Lower leg skin (tissue), 4 donors: ENCODE data around the gene RNF168. TPM values are rescaled to one million over a fixed set of nuclear protein-coding genes. Genes with fewer than 3 reads are reported as not detected.
A peak's percentile ranks its signal among the peaks of the same experiment; 100 is the strongest.

ENCODE experiments used
- DNase-seq, 2 donors: peaks; one replicate each; pipeline ENCODE4 v3.0.0-alpha.2; 2019; ENCODE audit warnings: low spot score in 2 of 2
- H3K4me3 ChIP-seq: fragments of 200-600 bp; sonication (generic); 2 replicates; pipeline ENCODE4 v1.5.1; 2017; ENCODE audit warnings: mild to moderate bottlenecking, low read depth; ENCODE audit not compliant: poor library complexity, severe bottlenecking
- CTCF ChIP-seq, 3 donors: fragments of 450-650 bp; IDR thresholded peaks; one replicate each; pipeline ENCODE4 v1.5.1; 2016; ENCODE audit warnings: antibody characterized with exemption in 3 of 3, mild to moderate bottlenecking in 3 of 3, moderate library complexity in 2 of 3
- POLR2A ChIP-seq, 2 donors: fragments of 450-650 bp; IDR thresholded peaks; one replicate each; pipeline ENCODE4 v1.6.1; 2016 to 2017; ENCODE audit warnings: antibody characterized with exemption in 2 of 2, mild to moderate bottlenecking in 1 of 2, moderate library complexity in 1 of 2
- WGBS, 2 donors: methylation state at CpG; one replicate each; pipeline ENCODE4 v1.1.5; 2018; 5-methylcytosine and 5-hydroxymethylcytosine counted together
- intact Hi-C: fragments of 100-400 bp; cut with DNase I; formaldehyde crosslinking; loops from one replicate; pipeline ENCODE4 v1.15.0; 2023; ENCODE audit warnings: low total_unique reads
- total RNA-seq, 4 donors: library from RNA; depleted of rRNA; stranded (reverse); fragments of >200 nt; gene quantifications; one replicate each; pipeline ENCODE4 v1.1.0, GENCODE V29; 2016

RNF168 gene
- total RNA-seq, 4 donors from 2014 or later, result 23.9 to 35.4 (median 27.0) TPM

GRCh38 chr3:196501316-196502044 lies 2.1 kb downstream of the RNF168 start:
- H3K4me3 ChIP-seq, result peak overlapping the region; percentile 22
- intact Hi-C loops, result no loop called here
- no peak for TF ChIP-seq POLR2A (IDR thresholded peaks at IDR 0.05)
- TF ChIP-seq CTCF (IDR thresholded peaks at IDR 0.05), result no peak
- WGBS, 2 donors, result 8 to 10% methylated on average over 14 of the region's 14 CpGs
- peak in 1 of 2 donors; percentile 72 for DNase-seq

- DNase-seq, result peak in 1 of 2 donors; percentile 15
- TF ChIP-seq CTCF (IDR thresholded peaks at IDR 0.05), result no peak
- TF ChIP-seq POLR2A (IDR thresholded peaks at IDR 0.05), result no peak
- WGBS, 2 donors, result 62 to 67% methylated on average over 11 of the region's 11 CpGs
- intact Hi-C loops, result no loop called here
- peak overlapping the region; percentile 17 for H3K4me3 ChIP-seq
Observed at GRCh38 chr3:196499807-196500524, 3.6 kb downstream of the RNF168 start.

GRCh38 chr3:196499061-196499460 lies 4.5 kb downstream of the RNF168 start:
- intact Hi-C loops, result no loop called here
- no peak overlapping the region for H3K4me3 ChIP-seq
- TF ChIP-seq CTCF (IDR thresholded peaks at IDR 0.05) (no peak), POLR2A (IDR thresholded peaks at IDR 0.05) (no peak)
- peak in 1 of 2 donors; percentile 26 for DNase-seq
- WGBS, 2 donors, result 40 to 41% methylated on average over 5 of the region's 5 CpGs

GRCh38 chr3:196498297-196498696 lies 5.3 kb downstream of the RNF168 start:
- intact Hi-C loops, result no loop called here
- WGBS, 2 donors, result 90 to 94% methylated on average over 8 of the region's 8 CpGs
- TF ChIP-seq POLR2A (IDR thresholded peaks at IDR 0.05) (no peak), CTCF (IDR thresholded peaks at IDR 0.05) (no peak)
- DNase-seq, result peak in 1 of 2 donors; percentile 29
- H3K4me3 ChIP-seq, result no peak overlapping the region

- intact Hi-C loops, result no loop called here
- no peak overlapping the region for H3K4me3 ChIP-seq
- no peak for DNase-seq
- TF ChIP-seq POLR2A (IDR thresholded peaks at IDR 0.05), result no peak
- no peak for TF ChIP-seq CTCF (IDR thresholded peaks at IDR 0.05)
- WGBS, 2 donors, result 82 to 88% methylated on average over 4 of the region's 4 CpGs
Observed at GRCh38 chr3:196496183-196496582, 7.4 kb downstream of the RNF168 start.
